PC-3 (cell line): ENCODE measurements around the gene UBE2B. TPM values are rescaled to one million over a fixed set of nuclear protein-coding genes. Genes with fewer than 3 reads are reported as not detected.
A peak's percentile ranks its signal among the peaks of the same experiment; 100 is the strongest.

Experiments used
- ATAC-seq: fragments of 200-7000 bp; cut with Tn5 transposase; 2 replicates; pipeline ENCODE4 v1.9.1; 2020; ENCODE audit warnings: mild to moderate bottlenecking, moderate library complexity
- BruUV-seq: library from RNA; stranded (reverse); fragments of 400-500 nt; replicated peaks from 2 replicates; lab custom pipeline; 2021; lab: Mats Ljungman, UMichigan
- CTCF ChIA-PET: fragments of 300-600 bp; sonication (Branson Sonifier 250); formaldehyde crosslinking; loops from one replicate; lab custom pipeline; 2022; ENCODE audit warnings: antibody characterized with exemption; lab: Charles Lee
- POLR2A ChIA-PET: fragments of 300-600 bp; sonication (Branson Sonifier 250); formaldehyde crosslinking; loops from one replicate; lab custom pipeline; 2022; ENCODE audit warnings: antibody characterized with exemption; ENCODE audit not compliant: unreplicated experiment; lab: Charles Lee
- DNase-seq: peaks from one replicate; pipeline ENCODE4 v3.0.0-alpha.2; 2015
- H2AFZ ChIP-seq: fragments of 300-600 bp; sonication (generic); 2 replicates; pipeline ENCODE4 v1.6.0; 2016; ENCODE audit warnings: antibody characterized with exemption, low read length
- H3F3A ChIP-seq: fragments of 300-600 bp; sonication (generic); one replicate; pipeline ENCODE4 v1.6.0; 2017; ENCODE audit warnings: antibody characterized with exemption, low read length, control low read depth, mild to moderate bottlenecking; ENCODE audit not compliant: unreplicated experiment
- H3K27ac ChIP-seq: fragments of 300-600 bp; sonication (generic); 2 replicates; pipeline ENCODE4 v1.5.1; 2016; ENCODE audit warnings: mild to moderate bottlenecking, low read length
- H3K27me3 ChIP-seq: fragments of 300-600 bp; sonication (generic); 2 replicates; pipeline ENCODE4 v1.6.1; 2016; ENCODE audit warnings: low read length, mixed read lengths
- H3K36me3 ChIP-seq: fragments of 300-600 bp; sonication (generic); 2 replicates; pipeline ENCODE4 v1.6.1; 2016; ENCODE audit warnings: low read depth, mixed run types, low read length, mixed read lengths
- H3K4me1 ChIP-seq: fragments of 300-600 bp; sonication (generic); 2 replicates; pipeline ENCODE4 v1.5.1; 2016; ENCODE audit warnings: low read length; ENCODE audit not compliant: insufficient read depth
- H3K4me2 ChIP-seq: fragments of 300-600 bp; sonication (generic); 2 replicates; pipeline ENCODE4 v1.6.0; 2016; ENCODE audit warnings: low read length
- H3K4me3 ChIP-seq: fragments of 300-600 bp; sonication (generic); 2 replicates; pipeline ENCODE4 v1.5.1; 2016; ENCODE audit warnings: mild to moderate bottlenecking, low read length, mixed read lengths
- H3K79me2 ChIP-seq: fragments of 300-600 bp; sonication (generic); 2 replicates; pipeline ENCODE4 v1.6.1; 2017; ENCODE audit warnings: low read length, mixed read lengths
- H3K9ac ChIP-seq: fragments of 300-600 bp; sonication (generic); 2 replicates; pipeline ENCODE4 v1.6.0; 2016; ENCODE audit warnings: mild to moderate bottlenecking, low read length
- H3K9me2 ChIP-seq: fragments of 300-600 bp; sonication (generic); replicated peaks from 2 replicates; pipeline ENCODE4 v1.6.1; 2016; ENCODE audit warnings: mixed run types, low read length, mixed read lengths
- H3K9me3 ChIP-seq: fragments of 300-600 bp; sonication (generic); 2 replicates; pipeline ENCODE4 v1.6.1; 2016; ENCODE audit warnings: low read length, mixed read lengths
- H4K20me1 ChIP-seq: fragments of 300-600 bp; sonication (generic); 2 replicates; pipeline ENCODE4 v1.6.1; 2016; ENCODE audit warnings: low read length, mixed read lengths
- EZH2 ChIP-seq: fragments of 300-600 bp; sonication (generic); IDR thresholded peaks from one replicate; pipeline ENCODE4 v1.6.1; 2017; ENCODE audit warnings: antibody characterized with exemption, mild to moderate bottlenecking, low read length; ENCODE audit not compliant: unreplicated experiment
- EZH2phosphoT487 ChIP-seq: fragments of 300-600 bp; sonication (generic); IDR thresholded peaks from 2 replicates; pipeline ENCODE4 v1.6.1; 2018; ENCODE audit warnings: mild to moderate bottlenecking, antibody characterized with exemption, low read length, borderline replicate concordance
- intact Hi-C: fragments of 100-400 bp; cut with micrococcal nuclease; formaldehyde crosslinking; loops from 2 replicates; pipeline ENCODE4 v1.9.0; 2023
- total RNA-seq: library from RNA; depleted of rRNA; stranded (reverse); fragments of >200 nt; gene quantifications from 2 replicates; pipeline ENCODE4 v1.2.3, GENCODE V29; 2014
- TF ChIP-seq, protein P1 (sequence below): fragments of 300-600 bp; sonication (generic); conservative IDR thresholded peaks from 2 replicates; pipeline ENCODE4 v1.5.1; 2017; ENCODE audit warnings: antibody characterized with exemption, low read depth, mild to moderate bottlenecking, low read length

UBE2B gene
- total RNA-seq, 1 experiment from 2014 or later: 9.5 TPM

DNA sequence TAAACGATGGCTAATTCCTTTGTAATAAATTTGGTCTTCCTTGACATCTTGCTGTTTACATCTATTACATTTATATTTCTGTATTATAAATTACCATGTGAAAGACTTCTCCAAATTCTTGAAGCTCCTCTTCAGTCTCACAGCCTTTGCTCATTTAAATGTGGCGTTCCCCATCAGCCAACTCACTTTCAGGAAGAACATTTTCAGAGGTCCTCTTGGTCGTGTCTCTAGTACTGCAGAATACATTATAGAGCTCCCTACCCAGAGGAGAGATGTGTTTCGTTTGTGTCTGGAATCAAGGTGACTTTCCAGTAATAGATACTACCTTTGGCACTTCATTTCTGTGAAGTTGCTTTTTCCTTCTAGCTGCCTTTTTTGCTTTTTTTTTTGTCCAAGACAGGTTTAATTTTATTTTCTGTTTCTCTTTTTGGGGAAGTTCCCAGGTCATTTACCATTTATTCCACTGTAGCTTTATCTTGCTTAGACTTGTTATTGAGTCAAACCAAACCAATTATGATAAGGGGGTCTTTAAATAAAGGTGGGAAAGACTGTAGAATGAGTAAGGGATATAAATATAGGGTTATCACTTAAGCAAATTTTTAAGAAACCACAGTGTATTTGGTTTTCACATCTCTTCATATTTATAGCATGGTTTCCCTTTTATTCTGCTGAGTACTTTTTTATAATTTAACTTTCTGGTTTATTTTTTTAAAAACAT is 12.8 kb downstream of the UBE2B start:
- Histone ChIP-seq H3K4me1 (no peaks in the 10 kb centered on the region), H3K9me2 (no peaks in the 10 kb centered on the region), H3K79me2 (no peaks in the 10 kb centered on the region), H2AFZ (no peak overlapping the region), H3K27me3 (no peaks in the 10 kb centered on the region), H4K20me1 (no peaks in the 10 kb centered on the region), H3K4me2 (no peak overlapping the region), H3K9me3 (no peaks in the 10 kb centered on the region), H3K36me3 (peaks cover 15% of the 10 kb centered on the region), H3K9ac (no peak overlapping the region), H3K4me3 (no peak overlapping the region), H3F3A (no peaks in the 10 kb centered on the region), H3K27ac (no peak overlapping the region)
- TF ChIP-seq EZH2phosphoT487 (no peak), EZH2 (no peak)
- TF ChIP-seq, protein P1, sequence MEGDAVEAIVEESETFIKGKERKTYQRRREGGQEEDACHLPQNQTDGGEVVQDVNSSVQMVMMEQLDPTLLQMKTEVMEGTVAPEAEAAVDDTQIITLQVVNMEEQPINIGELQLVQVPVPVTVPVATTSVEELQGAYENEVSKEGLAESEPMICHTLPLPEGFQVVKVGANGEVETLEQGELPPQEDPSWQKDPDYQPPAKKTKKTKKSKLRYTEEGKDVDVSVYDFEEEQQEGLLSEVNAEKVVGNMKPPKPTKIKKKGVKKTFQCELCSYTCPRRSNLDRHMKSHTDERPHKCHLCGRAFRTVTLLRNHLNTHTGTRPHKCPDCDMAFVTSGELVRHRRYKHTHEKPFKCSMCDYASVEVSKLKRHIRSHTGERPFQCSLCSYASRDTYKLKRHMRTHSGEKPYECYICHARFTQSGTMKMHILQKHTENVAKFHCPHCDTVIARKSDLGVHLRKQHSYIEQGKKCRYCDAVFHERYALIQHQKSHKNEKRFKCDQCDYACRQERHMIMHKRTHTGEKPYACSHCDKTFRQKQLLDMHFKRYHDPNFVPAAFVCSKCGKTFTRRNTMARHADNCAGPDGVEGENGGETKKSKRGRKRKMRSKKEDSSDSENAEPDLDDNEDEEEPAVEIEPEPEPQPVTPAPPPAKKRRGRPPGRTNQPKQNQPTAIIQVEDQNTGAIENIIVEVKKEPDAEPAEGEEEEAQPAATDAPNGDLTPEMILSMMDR: no peak
- POLR2A ChIA-PET: no interaction called here
- DNase-seq: no peak
- ATAC-seq: no peak
- CTCF ChIA-PET: no interaction called here
- no TSS peak for BruUV-seq
- intact Hi-C loops: no loop called here

GRCh38 chr5:134387443-134387842 is 16.1 kb downstream of the UBE2B start:
- H3K4me2 ChIP-seq: no peak overlapping the region
- ChIA-PET POLR2A (no interaction called here), CTCF (interaction anchor here (0.7 kb wide), 1 partner anchor 16 kb away, joined by 3 read pairs; the partner anchor contains the start of gene UBE2B)
- H3K4me1 ChIP-seq: peaks cover 15% of the 10 kb centered on the region
- TF ChIP-seq, protein P1: no peak
- TF ChIP-seq EZH2phosphoT487 (no peak), EZH2 (no peak)
- H3K9me3 ChIP-seq: no peaks in the 10 kb centered on the region
- no peak overlapping the region for H3K9ac ChIP-seq
- no peak overlapping the region for H3K4me3 ChIP-seq
- H3F3A ChIP-seq: no peaks in the 10 kb centered on the region
- no peaks in the 10 kb centered on the region for H3K9me2 ChIP-seq
- H3K79me2 ChIP-seq: no peaks in the 10 kb centered on the region
- peaks cover 5% of the 10 kb centered on the region; the same call in 1 of the 2 replicates for H4K20me1 ChIP-seq
- DNase-seq (no peak), ATAC-seq (no peak)
- no peak overlapping the region for H2AFZ ChIP-seq
- BruUV-seq: no TSS peak
- no peaks in the 10 kb centered on the region for H3K27me3 ChIP-seq
- intact Hi-C loops: no loop called here
- H3K36me3 ChIP-seq: peaks cover 23% of the 10 kb centered on the region
- H3K27ac ChIP-seq: no peak overlapping the region

GRCh38 chr5:134392301-134392700 is 20.9 kb downstream of the UBE2B start:
- no peak overlapping the region for H3K9ac ChIP-seq
- no peaks in the 10 kb centered on the region for H3K79me2 ChIP-seq
- TF ChIP-seq, protein P1: no peak
- TF ChIP-seq EZH2 (no peak), EZH2phosphoT487 (no peak)
- H3K27me3 ChIP-seq: no peaks in the 10 kb centered on the region
- ChIA-PET CTCF (no interaction called here), POLR2A (interaction anchor here (0.5 to 0.9 kb wide), 2 partner anchors 15 to 238 kb away, joined by 3 to 6 read pairs; no protein-coding TSS in a partner anchor)
- no peaks in the 10 kb centered on the region for H3K9me3 ChIP-seq
- no peaks in the 10 kb centered on the region for H3F3A ChIP-seq
- H3K36me3 ChIP-seq: peaks cover 30% of the 10 kb centered on the region
- ATAC-seq (peak; percentile 87), DNase-seq (peak; percentile 69)
- BruUV-seq: no TSS peak
- H3K4me1 ChIP-seq: peaks cover 31% of the 10 kb centered on the region
- H4K20me1 ChIP-seq: peaks cover 5% of the 10 kb centered on the region; the same call in 1 of the 2 replicates
- H3K9me2 ChIP-seq: no peaks in the 10 kb centered on the region
- 0 out of 2 replicates have a peak overlapping the region, but pooled peaks have one; percentile 7 for H3K4me2 ChIP-seq
- intact Hi-C loops: loop anchor here (2.0 to 5.0 kb wide), 2 partner anchors 18 to 195 kb away; partner anchors contain the start of gene CDKN2AIPNL
- no peak overlapping the region for H2AFZ ChIP-seq
- no peak overlapping the region for H3K4me3 ChIP-seq
- no peak overlapping the region for H3K27ac ChIP-seq
